HG03460 (cell line): ENCODE data around the gene ZFC3H1.
"Not testable (repeated sequence)": the region's sequence is repeated elsewhere in the genome, so short reads cannot be mapped to it uniquely, and the experiment has no call there.

ENCODE experiments used
- ATAC-seq: cut with Tn5 transposase; IDR thresholded peaks from one replicate; pipeline ENCODE4 v1.9.1; 2021; ENCODE audit not compliant: unreplicated experiment

The ZFC3H1 gene

DNA sequence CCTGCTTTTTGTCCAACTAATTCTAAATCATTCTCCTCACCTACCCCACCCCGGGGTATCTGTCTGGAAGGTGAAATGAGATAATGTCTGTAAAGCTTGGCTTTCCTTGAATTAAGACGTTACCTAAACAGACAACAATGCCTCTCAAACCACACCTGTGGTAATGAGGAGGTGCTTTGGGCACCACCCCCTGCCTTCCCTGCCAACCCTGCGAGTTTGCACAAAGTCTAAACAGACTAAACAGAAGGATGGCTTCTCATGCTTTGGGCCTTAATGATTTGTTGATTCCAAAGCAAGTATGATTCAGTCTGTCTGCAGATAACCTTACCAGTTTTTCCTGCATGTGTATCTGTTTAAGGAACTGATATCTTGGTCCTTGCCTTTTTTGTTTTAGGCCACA lies 82.4 kb downstream of the ZFC3H1 start:
- ATAC-seq, result no peak

GRCh38 chr12:71578694-71579258 lies 84.9 kb downstream of the ZFC3H1 start:
- no peak for ATAC-seq

DNA sequence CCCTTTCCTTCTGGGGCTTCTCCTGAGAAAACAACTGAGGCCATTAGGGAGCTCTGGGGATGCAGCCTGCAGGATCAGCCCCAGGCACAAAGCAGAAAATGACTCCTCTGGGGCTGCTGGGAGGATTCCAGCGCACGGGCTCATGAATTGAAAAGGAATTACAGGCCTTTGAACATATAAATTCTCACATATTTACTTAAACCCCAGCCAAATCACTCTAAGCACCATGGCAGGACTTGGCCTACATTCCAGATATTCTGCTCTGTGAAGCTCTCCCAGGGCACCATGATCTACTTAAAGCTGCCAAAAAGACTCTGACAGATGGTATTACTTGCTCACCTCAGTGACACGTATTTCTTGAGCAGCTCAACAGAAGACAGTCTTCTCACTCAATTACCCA lies 87.2 kb downstream of the ZFC3H1 start:
- ATAC-seq, result no peak

DNA sequence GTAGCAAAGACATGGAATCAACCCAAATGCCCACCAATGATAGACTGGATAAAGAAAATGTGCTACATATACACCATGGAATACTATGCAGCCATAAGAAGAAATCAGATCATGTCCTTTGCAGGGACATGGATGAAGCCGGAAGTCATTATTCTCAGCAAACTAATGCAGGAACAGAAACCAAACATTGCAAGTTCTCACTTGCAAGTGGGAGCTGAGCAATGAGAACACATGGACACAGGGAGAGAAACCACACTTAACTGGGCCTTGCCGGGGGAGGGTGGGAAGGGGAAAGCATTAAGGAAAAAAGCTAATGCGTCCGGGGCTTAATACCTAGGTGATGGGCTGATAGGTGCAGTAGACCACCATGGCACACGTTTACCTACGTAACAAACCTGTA lies 93.8 kb downstream of the ZFC3H1 start:
- not testable (repeated sequence) for ATAC-seq

- no peak for ATAC-seq
Measured at GRCh38 chr12:71567537-71567936, 96.1 kb downstream of the ZFC3H1 start.

- no peak for ATAC-seq
Measured at GRCh38 chr12:71566655-71567054, 97.0 kb downstream of the ZFC3H1 start.

GRCh38 chr12:71565535-71565934 lies 98.1 kb downstream of the ZFC3H1 start:
- no peak for ATAC-seq

- no peak for ATAC-seq
Measured at GRCh38 chr12:71562676-71563595, 100.7 kb downstream of the ZFC3H1 start.
